Muscle of arm (tissue), 12 donors: ENCODE measurements around the gene ZNF554. TPM values are rescaled to one million over a fixed set of nuclear protein-coding genes. Genes with fewer than 3 reads are reported as not detected.

Experiments
- DNase-seq: peaks from one replicate; pipeline ENCODE4 v3.0.0-alpha.2; 2013
- polyA plus RNA-seq, 12 donors: library from polyadenylated mRNA; unstranded; fragments of 120-200 nt; gene quantifications; one replicate each; pipeline ENCODE4 v1.2.1, GENCODE V29; 2013; ENCODE audit not compliant: insufficient read length in 12 of 12

ZNF554 gene
- polyA plus RNA-seq, 12 donors = 4.9 to 7.2 (median 6.4) TPM; not detected in 1

DNA sequence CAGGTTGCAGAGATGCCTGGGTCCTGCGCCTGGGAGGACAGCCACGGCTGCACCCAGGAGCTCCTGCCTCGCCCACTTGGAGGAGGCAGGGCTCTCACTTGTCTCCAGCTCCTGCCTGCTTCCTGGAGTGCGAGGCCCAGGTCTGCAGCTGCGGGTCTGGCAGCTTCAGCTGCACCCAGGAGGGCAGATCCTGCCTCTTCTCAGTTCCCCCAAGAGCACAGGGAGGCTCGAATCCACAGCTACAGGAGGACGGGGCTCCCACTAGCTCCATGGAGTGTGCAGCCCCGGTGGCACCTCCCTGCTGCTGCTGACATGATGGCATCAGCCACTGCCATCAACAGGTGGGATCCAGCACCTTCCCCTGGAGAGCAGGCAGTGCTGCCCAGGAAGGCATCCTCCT is 4.5 kb downstream of the ZNF554 start:
- no peak for DNase-seq

DNA sequence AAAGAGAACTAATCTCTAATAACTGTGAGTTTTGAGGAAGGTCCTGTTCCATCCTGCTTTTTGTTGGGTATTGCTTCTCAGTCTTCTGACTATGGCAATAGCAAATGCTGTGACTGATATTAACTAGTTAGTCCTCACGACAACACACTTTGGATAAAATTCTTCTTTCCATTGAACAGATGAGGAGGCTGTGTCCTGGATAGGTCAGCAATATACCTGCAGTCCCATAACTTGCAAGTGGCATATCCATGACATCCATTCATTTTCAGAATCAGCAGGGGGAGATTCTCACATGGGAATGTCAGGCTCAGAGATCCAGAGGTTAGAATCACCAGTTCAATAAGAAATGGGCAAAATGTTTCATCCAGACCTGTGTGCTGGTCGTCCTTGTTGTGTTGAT is 7.4 kb downstream of the ZNF554 start:
- no peak for DNase-seq

DNA sequence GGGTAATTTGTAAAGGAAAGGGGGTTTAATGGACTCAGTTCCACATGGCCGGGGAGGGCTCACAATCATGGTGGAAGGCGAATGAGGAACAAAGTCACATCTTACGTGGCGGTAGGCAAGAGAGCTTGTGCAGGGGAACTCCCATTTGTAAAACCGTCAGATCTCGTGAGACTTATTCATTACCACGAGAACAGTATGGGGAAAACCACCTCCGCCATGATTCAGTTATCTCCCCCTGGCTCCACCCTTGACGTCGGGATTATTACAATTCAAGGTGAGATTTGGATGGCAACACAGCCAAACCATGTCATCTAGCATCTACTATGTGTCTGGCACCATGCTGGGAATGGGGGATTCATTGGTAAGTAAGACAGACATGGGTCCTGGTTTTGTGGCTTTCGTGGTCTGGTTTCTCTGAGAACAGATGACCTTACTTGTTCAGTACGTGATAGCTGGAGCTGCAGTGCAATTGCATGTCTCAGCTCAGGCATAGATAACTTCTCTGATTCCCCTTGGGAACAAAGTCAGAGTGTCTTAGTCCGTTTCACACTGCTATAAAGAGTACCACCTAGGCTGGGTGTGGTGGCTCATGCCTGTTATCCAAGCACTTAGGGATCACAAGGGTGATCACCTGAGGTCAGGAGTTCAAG is 8.3 kb downstream of the ZNF554 start:
- DNase-seq = no peak

DNA sequence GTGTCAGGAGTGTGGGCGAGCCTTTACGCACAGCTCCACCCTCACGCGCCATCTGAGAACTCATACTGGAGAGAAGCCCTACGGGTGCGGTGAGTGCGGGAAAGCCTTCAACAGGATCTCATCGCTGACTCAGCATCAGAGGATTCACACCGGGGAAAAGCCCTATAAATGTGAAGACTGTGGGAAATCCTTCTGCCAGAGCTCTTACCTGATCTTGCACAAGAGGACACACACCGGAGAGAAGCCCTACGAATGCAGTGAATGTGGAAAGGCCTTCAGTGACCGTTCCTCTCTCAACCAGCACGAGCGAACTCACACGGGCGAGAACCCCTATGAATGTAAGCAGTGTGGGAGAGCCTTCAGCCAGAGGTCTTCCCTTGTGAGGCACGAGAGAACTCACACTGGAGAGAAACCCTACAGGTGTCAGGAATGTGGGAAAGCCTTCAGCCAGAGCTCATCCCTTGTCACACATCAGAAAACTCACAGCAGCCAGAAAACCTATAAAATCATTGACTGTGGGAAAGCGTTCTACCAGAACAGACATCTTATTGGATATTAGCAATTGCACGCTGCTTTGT is 14.7 kb downstream of the ZNF554 start:
- no peak for DNase-seq

DNA sequence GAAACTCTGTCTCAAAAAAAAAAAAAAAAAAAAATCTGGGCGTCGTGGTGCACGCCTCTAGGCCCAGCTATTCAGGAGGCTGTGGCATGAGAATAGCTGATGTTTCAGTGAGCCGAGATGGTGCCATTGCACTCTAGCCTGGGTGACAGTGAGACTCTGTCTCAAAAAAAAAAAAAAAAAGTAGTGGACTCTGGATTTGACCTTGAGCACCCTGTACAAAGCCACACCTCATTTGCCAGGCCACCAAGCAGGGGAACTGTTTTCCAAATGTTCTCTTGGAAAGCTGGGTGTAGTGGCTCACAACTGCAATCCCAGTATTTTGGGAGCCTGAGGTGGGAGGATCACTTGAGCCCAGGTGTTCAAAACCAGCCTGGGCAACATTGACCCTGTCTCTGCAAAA is 17.8 kb downstream of the ZNF554 start:
- no peak for DNase-seq

DNA sequence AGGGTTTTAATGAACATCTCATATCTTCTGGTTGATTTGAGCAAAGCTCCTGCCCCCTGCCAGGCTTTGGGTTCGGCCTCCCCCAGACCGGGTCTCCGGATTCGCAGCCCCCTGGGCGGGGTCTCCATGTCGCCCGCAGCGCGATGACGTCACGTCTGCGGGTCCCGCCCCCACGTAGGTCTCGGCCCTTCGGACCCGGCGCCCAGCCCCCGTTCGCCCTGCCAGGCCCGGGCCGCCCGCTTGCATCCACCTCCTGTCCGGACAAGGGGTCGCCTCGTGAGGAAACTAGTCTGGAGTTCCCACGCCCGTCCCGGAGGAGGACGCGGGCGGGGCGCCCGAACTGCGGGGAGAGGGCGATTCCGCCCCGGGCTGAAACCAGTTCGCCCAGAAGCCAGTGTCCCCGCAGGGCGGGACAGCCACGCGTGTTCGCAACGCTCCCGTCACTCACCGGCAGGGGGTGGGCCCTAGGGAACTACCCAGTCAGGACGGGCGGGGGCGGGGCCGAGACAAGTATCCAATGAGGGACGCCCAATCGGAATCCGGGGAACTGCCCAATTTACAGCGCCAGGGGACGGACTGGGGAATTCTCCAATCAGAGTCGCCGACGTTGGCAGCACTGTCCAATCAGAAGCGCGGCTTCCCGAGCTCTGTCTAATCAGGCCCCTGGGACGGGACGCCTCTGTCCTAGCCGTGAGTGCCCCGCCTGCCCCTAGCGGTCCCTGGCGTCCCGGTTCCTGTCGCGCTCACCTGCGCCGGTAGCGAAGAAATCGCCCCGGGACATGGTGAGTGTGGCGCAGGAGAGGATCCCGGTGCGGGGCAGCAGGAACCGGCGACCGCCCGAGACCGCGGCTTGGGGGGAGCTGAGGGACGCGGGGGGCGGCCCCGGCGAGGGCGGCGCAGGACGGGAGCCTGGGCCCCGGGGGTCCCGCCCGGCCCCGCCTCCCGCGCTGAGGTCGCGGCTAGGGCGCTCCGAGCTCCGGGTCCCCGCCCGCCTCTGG is 21.4 kb downstream of the ZNF554 start, which contains the start of gene ZNF555:
TSS of gene ZNF555 (plus strand) at position 682 of the 998 bp plus-strand sequence. CDS start at position 780, 98 bp downstream.
- DNase-seq = peak; percentile 99

DNA sequence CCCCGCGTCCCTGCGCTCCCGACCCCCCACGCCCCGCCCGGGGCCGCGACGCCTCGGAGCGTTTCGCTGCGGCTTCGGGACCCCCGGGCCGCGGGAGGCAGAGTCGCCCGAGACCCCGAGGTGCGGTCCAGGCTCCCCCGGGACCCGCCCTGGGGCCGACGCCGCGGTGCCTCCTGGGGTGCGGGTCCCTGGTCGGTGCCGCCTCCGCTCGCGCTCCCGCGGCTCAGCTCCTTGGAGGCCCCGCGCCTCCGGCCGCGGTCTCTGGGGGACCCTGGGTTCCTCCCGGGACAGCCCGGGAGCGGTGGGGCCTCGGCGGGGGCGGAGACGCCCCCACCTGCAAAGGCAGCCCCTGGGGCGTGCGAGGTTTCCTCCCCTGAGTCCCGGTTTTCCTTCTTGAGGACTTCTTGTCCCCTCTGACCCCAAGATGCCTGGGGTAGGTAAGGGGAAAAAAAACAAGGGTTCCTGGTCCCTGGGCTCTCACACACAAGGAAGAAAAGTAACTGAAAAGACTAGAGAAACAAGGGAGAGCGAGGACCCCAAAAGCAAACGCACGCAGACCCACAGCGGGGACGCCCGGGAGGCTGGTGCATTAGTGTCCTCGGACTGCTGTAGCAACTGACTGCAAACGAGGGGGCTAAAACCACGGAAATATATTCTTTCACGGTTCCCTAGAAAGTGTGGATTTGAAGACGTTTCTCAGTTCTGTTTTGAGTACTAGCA is 22.3 kb downstream of the ZNF554 start:
- no peak for DNase-seq

DNA sequence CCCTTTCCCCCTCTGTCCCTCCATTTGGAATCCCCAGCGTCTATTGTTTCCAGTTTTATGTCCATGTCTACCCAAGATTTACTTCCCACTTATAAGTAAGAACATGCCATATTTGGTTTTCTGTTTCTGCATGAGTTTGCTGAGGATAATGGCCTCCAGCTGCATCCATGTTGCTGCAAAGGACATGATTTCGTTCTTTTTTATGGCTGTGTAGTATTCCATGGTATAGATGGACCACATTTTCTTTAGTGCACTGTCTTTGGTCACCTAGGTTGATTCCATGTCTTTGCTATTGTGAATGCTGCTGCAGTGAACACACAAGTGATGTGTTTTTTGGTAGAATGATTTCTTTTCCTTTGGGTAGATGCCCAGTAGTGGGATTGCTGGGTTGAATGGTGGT is 25.4 kb downstream of the ZNF554 start:
- no peak for DNase-seq

DNA sequence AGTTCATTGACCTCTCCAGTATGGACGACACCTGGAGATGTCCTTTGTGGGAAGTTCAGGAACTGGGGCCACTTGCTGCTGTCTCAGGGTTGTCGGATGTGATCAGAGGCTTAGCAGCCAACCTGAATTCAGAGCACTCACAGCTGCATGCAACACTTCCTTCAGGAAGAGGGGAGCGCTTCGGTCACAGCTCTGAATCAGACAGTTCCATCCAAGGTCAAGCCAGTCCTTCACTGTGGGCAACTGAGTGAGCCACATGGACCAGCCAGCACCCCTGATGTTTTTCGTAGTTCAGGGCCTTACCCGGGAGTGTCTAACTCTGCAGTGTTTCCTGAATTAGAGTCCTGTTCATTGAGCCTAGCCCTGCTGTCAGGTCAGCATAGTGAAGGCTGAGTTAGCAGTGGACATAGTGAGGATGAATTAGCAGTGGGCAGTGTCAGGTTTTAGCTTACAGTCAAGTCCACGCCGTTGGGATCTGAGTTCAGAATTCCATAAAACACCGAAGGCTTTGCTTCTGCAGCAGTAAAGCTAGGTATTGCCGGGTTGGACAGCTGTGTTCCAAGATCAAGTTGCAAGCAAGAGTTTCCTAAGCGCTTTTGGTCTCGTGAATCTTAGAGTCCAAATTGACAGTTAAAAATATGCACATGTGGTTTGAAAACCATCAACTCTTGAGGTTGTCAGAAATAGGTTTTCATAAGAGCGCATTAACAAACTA is 26.7 kb downstream of the ZNF554 start:
- no peak for DNase-seq

DNA sequence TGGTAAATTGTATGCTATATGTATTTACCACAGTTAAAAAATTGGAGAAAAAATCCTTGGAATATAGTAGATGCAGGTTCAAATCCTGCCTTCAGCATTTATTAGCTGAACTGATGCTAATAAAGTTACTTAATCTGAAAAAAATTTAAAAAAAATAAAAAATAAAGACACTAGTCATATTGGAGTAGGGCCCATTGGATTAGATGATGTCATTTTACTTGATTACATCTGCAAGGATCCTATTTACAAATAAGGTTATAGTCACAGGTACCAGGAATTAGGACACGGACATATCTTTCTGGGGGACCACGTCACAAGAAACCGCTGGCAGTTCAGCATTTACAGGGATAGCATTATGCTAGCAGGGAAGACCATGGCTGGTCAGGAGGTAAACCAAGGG is 27.8 kb downstream of the ZNF554 start:
- no peak for DNase-seq

DNA sequence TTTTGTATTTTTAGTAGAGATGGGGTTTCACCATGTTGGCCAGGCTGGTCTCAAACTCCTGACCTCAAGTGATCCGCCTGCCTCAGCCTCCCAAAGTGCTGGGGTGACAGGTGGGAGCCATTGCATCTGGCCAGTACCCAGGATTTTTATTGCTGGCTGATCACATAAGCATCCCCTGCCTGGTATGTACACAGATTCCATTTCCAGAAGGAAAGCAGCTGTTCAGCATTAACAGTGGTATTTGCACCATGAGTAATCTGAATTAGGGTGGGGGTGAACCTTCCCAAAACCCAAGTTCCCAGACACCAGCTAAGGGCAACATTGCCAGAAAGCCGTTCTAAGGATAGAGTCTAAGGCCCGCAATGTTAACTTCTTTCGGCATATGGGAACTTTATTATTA is 28.9 kb downstream of the ZNF554 start:
- DNase-seq = peak; percentile 49

DNA sequence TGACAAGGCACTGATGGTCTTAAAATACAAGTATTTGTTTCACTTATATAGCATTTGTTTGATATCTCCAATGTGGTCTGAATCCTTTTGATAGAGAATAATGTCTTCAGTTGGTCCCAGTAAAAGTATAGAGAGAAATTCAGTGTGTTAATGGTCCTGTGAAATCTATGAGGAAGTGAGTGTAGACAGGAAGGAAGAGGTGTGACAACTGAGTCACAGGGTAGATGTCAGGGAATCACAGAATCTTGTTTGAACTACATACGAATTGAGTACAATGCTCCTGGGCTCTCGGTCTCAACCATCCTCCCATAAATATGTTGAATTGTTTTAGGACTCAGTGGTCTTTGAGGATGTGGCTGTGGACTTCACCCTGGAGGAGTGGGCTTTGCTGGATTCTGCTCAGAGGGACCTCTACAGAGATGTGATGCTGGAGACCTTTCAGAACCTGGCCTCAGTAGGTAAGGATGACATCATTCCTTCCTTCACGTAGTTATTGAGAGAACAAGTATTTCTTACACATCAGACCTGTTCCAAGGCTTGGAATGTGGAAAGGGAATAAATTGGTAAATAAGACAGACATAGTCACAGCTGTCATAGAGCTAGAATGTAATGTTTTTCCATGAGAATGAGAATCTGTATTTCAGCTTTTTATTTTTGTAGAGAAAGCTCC is 30.7 kb downstream of the ZNF554 start:
- DNase-seq = no peak

DNA sequence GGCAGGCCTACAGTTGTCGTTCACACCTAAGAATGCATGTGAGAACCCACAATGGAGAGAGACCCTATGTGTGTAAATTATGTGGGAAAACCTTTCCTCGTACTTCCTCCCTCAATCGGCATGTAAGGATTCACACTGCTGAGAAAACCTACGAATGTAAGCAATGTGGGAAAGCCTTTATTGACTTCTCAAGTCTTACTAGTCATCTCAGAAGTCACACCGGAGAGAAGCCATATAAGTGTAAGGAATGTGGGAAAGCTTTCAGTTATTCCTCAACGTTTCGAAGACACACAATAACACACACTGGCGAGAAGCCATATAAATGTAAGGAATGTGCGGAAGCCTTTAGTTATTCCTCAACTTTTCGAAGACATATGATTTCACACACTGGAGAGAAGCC is 32.9 kb downstream of the ZNF554 start:
- DNase-seq = no peak

DNA sequence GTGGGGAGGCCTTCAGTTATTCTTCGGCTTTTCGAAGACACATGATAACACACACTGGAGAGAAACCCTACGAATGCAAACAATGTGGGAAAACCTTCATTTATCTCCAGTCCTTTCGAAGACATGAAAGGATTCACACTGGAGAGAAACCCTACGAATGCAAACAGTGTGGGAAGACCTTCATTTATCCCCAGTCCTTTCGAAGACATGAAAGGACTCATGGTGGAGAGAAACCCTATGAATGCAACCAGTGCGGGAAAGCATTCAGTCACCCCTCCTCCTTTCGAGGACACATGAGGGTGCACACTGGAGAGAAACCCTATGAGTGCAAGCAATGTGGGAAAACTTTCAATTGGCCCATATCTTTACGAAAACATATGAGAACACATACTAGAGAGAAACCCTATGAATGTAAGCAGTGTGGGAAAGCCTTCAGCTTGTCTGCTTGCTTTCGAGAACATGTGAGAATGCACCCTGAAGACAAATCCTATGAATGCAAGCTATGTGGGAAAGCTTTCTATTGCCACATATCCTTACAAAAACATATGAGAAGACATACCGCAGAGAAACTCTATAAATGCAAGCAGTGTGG is 33.4 kb downstream of the ZNF554 start:
- DNase-seq = no peak

DNA sequence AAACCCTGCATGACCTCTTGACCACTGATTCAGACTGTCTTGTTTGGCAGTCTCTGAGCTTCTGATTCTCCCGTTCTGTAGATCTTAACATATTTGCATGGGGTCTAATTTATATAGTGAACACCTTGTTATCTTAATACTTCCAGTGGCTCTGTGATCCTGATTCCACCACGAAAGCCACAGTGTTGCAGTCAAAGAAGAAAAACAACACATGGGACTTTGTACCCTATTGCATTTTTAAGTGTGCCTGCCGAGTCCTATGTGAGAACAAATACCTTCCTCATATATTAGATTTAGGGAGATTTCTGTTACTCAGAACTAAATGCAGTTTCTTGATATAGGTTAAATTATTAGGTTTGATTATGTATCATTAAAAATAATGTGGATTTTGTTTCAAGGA is 35.2 kb downstream of the ZNF554 start:
- no peak for DNase-seq

DNA sequence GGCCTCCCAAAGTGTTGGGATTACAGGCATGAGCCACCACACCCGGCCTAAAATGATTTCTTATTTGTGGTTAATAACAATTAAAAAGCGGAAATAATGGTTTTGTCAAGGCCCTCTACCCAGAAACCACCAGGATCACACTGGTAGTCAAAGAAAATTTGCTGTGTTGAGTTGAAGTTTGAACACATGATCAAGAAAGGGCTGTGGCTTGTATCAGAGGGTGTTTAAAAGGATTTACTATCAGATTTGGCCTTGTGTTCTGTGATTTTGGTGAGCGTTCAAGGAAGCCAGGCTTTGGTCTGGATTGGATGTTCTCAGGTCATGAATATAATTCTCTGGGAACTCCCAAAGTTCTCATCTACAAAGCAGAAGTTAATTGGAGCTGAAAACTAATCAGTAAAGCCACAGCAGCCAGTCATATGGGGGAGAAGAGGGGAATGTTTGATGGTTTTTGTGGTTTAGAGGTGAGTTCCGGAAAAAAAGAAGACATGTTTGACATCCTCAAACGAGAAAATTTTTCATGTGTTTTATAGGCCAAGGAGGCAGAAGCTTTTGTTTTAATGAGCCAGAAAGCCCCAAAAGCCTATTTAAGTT is 36.9 kb downstream of the ZNF554 start:
- DNase-seq = no peak

DNA sequence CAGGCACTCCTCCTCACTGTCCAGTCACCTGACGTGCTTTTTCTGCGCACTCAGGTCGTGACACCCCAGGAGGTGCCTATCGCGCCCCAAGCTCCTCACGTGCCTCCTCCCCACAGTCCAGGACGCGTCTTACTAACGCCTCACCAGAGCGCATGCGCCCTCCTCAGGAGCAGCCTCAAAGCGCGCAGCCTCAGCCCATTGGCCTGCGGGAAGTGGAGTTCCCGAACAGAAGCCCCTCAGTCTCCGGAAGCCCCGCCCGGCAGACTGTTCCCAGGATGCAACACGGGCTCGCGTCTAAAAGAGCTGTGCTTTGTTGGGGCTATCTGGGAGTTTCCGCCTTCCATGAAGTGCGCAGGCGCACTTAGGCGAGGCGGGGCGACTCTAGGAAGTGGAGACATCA is 39.2 kb downstream of the ZNF554 start:
- no peak for DNase-seq

DNA sequence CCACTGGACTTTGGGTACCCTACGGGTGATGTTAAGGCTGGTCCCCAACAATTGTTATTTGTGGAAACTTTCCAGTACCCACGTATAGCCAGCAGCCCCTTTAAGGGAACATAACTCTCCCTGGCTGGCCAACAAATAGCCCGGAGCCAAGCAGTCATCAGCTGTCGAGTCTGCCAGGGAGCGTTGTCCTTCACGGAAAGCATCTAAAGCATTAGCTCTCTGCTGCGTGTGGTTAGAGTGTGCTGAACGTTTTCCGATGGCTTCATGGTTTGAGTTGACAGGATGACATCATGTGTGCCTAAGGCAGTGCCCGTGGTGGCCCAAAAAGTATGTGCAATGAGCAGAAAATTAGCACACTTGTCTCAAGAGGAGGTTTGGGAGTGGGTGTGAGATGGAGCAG is 44.1 kb downstream of the ZNF554 start:
- DNase-seq = peak; percentile 12

DNA sequence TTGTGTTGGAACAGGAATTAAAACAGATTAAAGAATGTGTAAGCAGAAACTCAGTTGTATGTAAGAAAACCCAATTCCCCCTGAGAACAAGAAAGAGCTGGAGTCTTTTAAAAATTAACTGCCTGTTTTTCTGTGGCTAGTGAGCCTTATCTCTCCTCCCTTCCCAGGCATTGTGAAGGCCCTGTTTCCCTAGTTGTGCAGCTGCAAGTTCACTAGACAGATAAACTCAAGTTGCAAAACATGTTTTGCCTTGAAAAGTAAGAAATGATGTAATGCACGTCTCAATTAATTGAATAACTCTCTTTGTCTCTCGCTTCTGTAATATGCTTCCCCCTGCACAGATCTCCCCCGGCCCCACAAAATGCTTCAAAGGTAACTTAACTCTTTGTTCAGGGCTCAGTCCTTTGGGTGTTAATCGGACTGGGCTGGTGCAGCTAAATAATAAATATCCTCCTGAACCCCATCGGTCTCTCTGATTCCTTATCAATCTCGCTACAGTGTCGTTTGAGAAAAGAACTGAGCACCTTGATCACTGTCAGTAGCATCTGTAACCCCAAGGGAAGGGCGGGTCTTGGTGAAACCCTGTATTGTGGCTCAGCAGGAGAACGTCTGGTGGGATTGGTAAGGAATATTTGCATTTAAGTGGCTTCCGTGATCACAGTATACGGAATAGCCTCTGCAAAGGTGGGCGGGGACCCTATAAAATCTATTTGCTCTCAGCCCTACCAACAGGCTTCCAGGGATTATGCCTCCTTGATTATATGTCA is 45.8 kb downstream of the ZNF554 start:
- no peak for DNase-seq
